Activated CD4-positive, alpha-beta memory T cell treated with anti-CD3 and anti-CD28 coated beads for 36 hours (primary cell): ENCODE results near the gene TRIM9. TPM values are rescaled to one million over a fixed set of nuclear protein-coding genes. Genes with fewer than 3 reads are reported as not detected.

Source experiments
- CTCF ChIA-PET: fragments of 350-600 bp; sonication (Branson Sonifier 250); formaldehyde crosslinking; loops from one replicate; lab custom pipeline; 2021; ENCODE audit warnings: antibody characterized with exemption, inconsistent platforms; lab: Charles Lee
- POLR2A ChIA-PET: fragments of 350-600 bp; sonication (Branson Sonifier 250); formaldehyde crosslinking; loops from one replicate; lab custom pipeline; 2021; ENCODE audit warnings: antibody characterized with exemption; lab: Charles Lee
- DNase-seq: peaks from one replicate; pipeline ENCODE4 v3.0.0-alpha.2; 2020
- H3K27ac Mint-ChIP-seq: one replicate; pipeline ENCODE4 v1.8.0; 2021; ENCODE audit warnings: mixed read lengths
- H3K27me3 Mint-ChIP-seq: one replicate; pipeline ENCODE4 v1.8.0; 2021; ENCODE audit warnings: mixed read lengths
- H3K36me3 Mint-ChIP-seq: one replicate; pipeline ENCODE4 v1.8.0; 2021; ENCODE audit warnings: mixed read lengths
- H3K4me1 Mint-ChIP-seq: one replicate; pipeline ENCODE4 v1.8.0; 2021; ENCODE audit warnings: low read depth, mixed read lengths
- H3K4me3 Mint-ChIP-seq: one replicate; pipeline ENCODE4 v1.8.0; 2021; ENCODE audit warnings: mild to moderate bottlenecking, mixed read lengths
- H3K9me3 Mint-ChIP-seq: one replicate; pipeline ENCODE4 v1.8.0; 2021; ENCODE audit warnings: mixed read lengths
- intact Hi-C: fragments of 100-400 bp; cut with micrococcal nuclease; formaldehyde crosslinking; loops from one replicate; pipeline ENCODE4 v1.15.1; 2023
- total RNA-seq, 2 experiments: library from RNA; stranded (reverse); gene quantifications; one replicate each; pipeline ENCODE4 v1.2.3, GENCODE V29; 2021

Gene TRIM9
- total RNA-seq, 2 experiments from 2014 or later, result 0.36 to 0.40 TPM

- no peak for DNase-seq
- ChIA-PET CTCF (no interaction called here), POLR2A (no interaction called here)
- Mint-ChIP-seq H3K27me3 (peaks cover 2% of the 10 kb centered on the region), H3K4me3 (no peak overlapping the region), H3K4me1 (no peaks in the 10 kb centered on the region), H3K27ac (no peak overlapping the region), H3K36me3 (no peaks in the 10 kb centered on the region), H3K9me3 (no peaks in the 10 kb centered on the region)
- intact Hi-C loops, result no loop called here
Measured at GRCh38 chr14:51071857-51072256, 23.0 kb downstream of the TRIM9 start.

GRCh38 chr14:51070726-51071125, 24.2 kb downstream of the TRIM9 start:
- POLR2A ChIA-PET, result no interaction called here
- intact Hi-C loops, result no loop called here
- Mint-ChIP-seq H3K27me3 (peaks cover 2% of the 10 kb centered on the region), H3K4me1 (no peaks in the 10 kb centered on the region), H3K4me3 (no peak overlapping the region), H3K27ac (no peak overlapping the region), H3K9me3 (no peaks in the 10 kb centered on the region), H3K36me3 (no peaks in the 10 kb centered on the region)
- no peak for DNase-seq
- CTCF ChIA-PET, result no interaction called here

GRCh38 chr14:51069055-51069454, 25.9 kb downstream of the TRIM9 start:
- ChIA-PET POLR2A (no interaction called here), CTCF (no interaction called here)
- Mint-ChIP-seq H3K9me3 (no peaks in the 10 kb centered on the region), H3K4me1 (no peaks in the 10 kb centered on the region), H3K36me3 (no peaks in the 10 kb centered on the region), H3K27me3 (peaks cover 2% of the 10 kb centered on the region), H3K4me3 (no peak overlapping the region), H3K27ac (no peak overlapping the region)
- intact Hi-C loops, result no loop called here
- DNase-seq, result no peak

DNA sequence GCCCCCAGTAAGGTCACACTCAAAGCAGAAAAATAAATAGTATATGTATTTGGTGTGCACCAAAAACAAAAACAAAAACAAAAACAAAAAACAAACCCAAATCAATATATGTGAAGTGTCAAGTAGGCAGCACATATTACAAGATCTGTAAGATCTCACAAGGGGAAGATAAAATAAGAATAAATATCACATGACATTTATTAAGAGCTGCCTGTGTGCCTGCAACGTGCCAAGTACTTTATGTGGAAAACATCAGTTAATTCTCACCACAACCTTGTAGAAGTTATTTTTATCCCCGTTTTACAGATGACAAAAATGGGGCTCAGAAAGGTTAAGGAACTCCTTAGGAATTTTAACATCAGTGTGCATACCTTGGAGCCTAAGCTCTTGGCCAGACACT, 26.6 kb downstream of the TRIM9 start:
- no peaks in the 10 kb centered on the region for H3K36me3 Mint-ChIP-seq

DNA sequence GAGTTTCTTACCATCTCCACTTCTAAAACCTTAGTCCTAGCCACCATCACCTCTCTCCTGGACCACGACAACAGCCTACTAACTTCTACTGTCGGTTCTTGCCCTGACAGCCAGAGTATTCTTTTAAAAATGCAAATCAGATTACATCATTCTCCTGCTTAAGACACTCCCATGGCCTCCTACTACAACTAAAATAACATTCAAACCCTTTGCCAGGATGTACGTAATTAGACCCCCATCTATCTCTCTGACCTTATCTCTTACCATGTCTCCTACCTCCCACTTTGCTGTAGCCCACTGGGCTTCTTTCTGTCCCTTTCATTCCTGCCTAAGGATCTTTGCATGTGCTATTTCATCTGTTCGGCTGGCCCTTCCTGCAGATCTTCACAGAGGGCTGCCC, 27.6 kb downstream of the TRIM9 start:
- intact Hi-C loops, result no loop called here
- no peak overlapping the region for H3K4me3 Mint-ChIP-seq
- no peaks in the 10 kb centered on the region for H3K9me3 Mint-ChIP-seq
- H3K27me3 Mint-ChIP-seq, result no peaks in the 10 kb centered on the region
- no peak for DNase-seq
- no peaks in the 10 kb centered on the region for H3K4me1 Mint-ChIP-seq
- ChIA-PET POLR2A (no interaction called here), CTCF (no interaction called here)
- H3K27ac Mint-ChIP-seq, result no peak overlapping the region
- no peaks in the 10 kb centered on the region for H3K36me3 Mint-ChIP-seq

More for the DNA sequence above, 26.6 kb downstream of the TRIM9 start:
- intact Hi-C loops, result no loop called here
- Mint-ChIP-seq H3K27ac (no peak overlapping the region), H3K4me3 (no peak overlapping the region), H3K4me1 (no peaks in the 10 kb centered on the region), H3K9me3 (no peaks in the 10 kb centered on the region), H3K27me3 (peaks cover 2% of the 10 kb centered on the region)
- CTCF ChIA-PET, result no interaction called here
- DNase-seq, result no peak
- POLR2A ChIA-PET, result no interaction called here

GRCh38 chr14:51066576-51066975, 28.3 kb downstream of the TRIM9 start:
- no peak overlapping the region for H3K4me3 Mint-ChIP-seq
- CTCF ChIA-PET, result no interaction called here

DNA sequence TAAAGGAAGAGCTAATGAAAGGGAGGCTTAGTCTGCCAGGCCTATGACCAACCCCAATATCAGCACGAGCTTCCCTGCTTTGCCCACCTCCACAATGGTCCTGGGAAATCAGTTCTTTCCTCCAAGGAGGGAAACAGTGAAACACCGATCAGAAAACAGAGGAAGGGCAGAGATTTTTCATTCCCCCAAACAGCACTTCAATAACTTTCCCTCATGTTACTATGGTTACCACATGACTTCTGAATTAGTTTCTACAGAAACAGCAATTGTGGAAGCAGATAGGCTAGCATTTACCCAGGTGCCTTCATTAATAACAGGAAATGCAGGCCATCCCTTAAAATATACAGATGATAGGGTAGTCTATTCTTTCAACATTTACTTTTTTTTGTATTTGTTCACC, 35.9 kb downstream of the TRIM9 start:
- CTCF ChIA-PET, result no interaction called here
- H3K36me3 Mint-ChIP-seq, result no peaks in the 10 kb centered on the region

More at GRCh38 chr14:51066576-51066975, 28.3 kb downstream of the TRIM9 start:
- intact Hi-C loops, result no loop called here
- Mint-ChIP-seq H3K27me3 (no peaks in the 10 kb centered on the region), H3K9me3 (no peaks in the 10 kb centered on the region), H3K36me3 (no peaks in the 10 kb centered on the region), H3K27ac (no peak overlapping the region), H3K4me1 (no peaks in the 10 kb centered on the region)
- DNase-seq, result no peak
- POLR2A ChIA-PET, result no interaction called here

GRCh38 chr14:51058382-51058781, 36.5 kb downstream of the TRIM9 start:
- Mint-ChIP-seq H3K4me1 (no peaks in the 10 kb centered on the region), H3K27me3 (peaks cover 2% of the 10 kb centered on the region), H3K27ac (no peak overlapping the region), H3K36me3 (no peaks in the 10 kb centered on the region), H3K4me3 (no peak overlapping the region), H3K9me3 (no peaks in the 10 kb centered on the region)
- ChIA-PET POLR2A (no interaction called here), CTCF (no interaction called here)
- no peak for DNase-seq
- intact Hi-C loops, result no loop called here

More for the DNA sequence above, 35.9 kb downstream of the TRIM9 start:
- peaks cover 2% of the 10 kb centered on the region for H3K27me3 Mint-ChIP-seq
- no peak overlapping the region for H3K27ac Mint-ChIP-seq
- no peaks in the 10 kb centered on the region for H3K9me3 Mint-ChIP-seq
- DNase-seq, result no peak
- POLR2A ChIA-PET, result no interaction called here
- no peaks in the 10 kb centered on the region for H3K4me1 Mint-ChIP-seq
- no peak overlapping the region for H3K4me3 Mint-ChIP-seq
- intact Hi-C loops, result no loop called here

DNA sequence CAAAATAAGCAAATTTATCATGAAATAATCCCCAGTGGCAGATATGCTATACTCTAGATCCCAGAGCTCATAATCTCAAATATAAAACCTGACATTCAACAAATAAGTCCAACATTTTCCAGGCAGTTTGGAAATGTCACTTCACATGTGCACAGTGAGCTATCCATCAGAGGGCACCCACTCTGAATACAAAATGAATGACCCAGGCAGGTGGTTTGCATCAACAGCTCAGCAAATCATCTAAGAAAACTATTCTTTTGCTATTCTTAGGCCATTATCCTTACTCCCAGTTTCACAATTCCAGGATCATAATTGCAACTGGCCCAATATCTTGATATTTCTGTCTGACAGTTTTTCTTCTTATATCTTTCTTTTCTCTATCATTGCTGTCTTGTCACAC, 38.5 kb downstream of the TRIM9 start:
- no peak overlapping the region for H3K4me3 Mint-ChIP-seq
- H3K27ac Mint-ChIP-seq, result no peak overlapping the region
- H3K9me3 Mint-ChIP-seq, result no peaks in the 10 kb centered on the region
- peaks cover 2% of the 10 kb centered on the region for H3K27me3 Mint-ChIP-seq
- intact Hi-C loops, result no loop called here
- POLR2A ChIA-PET, result no interaction called here
- H3K36me3 Mint-ChIP-seq, result no peaks in the 10 kb centered on the region
- H3K4me1 Mint-ChIP-seq, result no peaks in the 10 kb centered on the region
- CTCF ChIA-PET, result no interaction called here
- DNase-seq, result no peak

DNA sequence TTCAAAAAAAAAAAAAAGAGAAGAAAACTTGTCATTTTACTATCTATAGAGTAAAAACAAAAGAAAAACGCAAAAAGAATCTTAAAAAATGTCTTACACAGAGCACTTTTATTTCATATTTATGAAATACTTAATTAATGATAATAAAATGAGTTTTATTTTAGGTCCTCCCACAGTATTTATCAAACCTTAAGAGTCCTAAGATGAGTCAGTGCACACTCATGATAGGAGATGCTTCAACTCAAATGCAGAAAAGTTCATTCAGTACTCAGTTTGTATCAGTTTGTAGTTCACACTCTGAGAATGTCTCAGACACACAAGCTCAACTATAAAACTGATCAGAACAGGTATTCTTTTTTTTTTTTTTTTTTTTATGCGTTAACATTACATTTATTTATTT, 41.7 kb downstream of the TRIM9 start:
- no peak overlapping the region for H3K4me3 Mint-ChIP-seq
- H3K4me1 Mint-ChIP-seq, result no peaks in the 10 kb centered on the region
- no peak for DNase-seq
- peaks cover 2% of the 10 kb centered on the region for H3K27me3 Mint-ChIP-seq
- no peaks in the 10 kb centered on the region for H3K36me3 Mint-ChIP-seq
- no peak overlapping the region for H3K27ac Mint-ChIP-seq
- POLR2A ChIA-PET, result no interaction called here
- no peaks in the 10 kb centered on the region for H3K9me3 Mint-ChIP-seq
- CTCF ChIA-PET, result no interaction called here
- intact Hi-C loops, result no loop called here

GRCh38 chr14:51044961-51045360, 49.9 kb downstream of the TRIM9 start:
- H3K27ac Mint-ChIP-seq, result no peak overlapping the region
- ChIA-PET CTCF (no interaction called here), POLR2A (no interaction called here)
- peaks cover 3% of the 10 kb centered on the region for H3K27me3 Mint-ChIP-seq
- no peak for DNase-seq
- H3K4me1 Mint-ChIP-seq, result no peaks in the 10 kb centered on the region
- intact Hi-C loops, result no loop called here
- H3K36me3 Mint-ChIP-seq, result no peaks in the 10 kb centered on the region
- H3K4me3 Mint-ChIP-seq, result no peak overlapping the region
- H3K9me3 Mint-ChIP-seq, result no peaks in the 10 kb centered on the region

DNA sequence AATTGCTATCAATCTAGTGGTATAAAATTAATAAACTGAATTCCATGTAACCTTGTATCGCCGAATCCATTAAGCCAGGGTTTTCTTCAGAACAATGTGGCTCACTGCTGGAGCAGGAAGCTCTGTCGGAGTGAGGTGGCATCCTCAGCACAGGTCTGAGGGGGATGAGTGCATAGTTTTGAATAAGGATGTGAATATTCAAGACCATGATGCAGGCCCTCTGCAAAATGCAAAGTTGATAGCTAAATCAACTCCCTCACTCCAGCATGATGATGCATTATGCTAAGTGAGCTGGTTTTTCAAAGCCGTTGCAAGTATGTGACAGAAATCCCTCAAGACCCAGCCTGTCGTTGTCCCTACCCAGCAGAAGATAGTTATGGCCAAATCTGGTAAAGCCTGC, 53.0 kb downstream of the TRIM9 start:
- Mint-ChIP-seq H3K4me1 (no peaks in the 10 kb centered on the region), H3K27ac (no peak overlapping the region)
- CTCF ChIA-PET, result no interaction called here

DNA sequence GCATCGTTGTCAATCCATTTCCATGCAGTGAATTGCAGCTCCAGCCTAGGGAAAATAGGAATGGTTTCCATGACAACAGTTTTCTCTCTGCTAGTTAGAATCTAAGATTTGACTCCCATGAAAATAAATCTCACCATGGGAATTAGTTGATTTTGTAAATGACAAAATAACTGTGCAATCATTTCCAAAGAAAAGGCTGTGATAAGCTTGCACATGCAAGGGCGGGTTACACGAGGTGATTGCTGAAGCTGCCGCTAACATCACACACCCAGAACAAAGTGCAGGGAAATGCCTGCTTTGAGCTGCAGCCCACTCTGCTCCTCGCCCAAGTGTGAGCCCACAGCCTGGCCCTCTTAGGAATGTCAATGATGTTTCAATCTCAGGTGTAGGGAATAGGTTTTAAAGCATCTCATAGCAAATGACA, 53.8 kb downstream of the TRIM9 start:
- H3K4me1 Mint-ChIP-seq, result no peaks in the 10 kb centered on the region
- H3K27me3 Mint-ChIP-seq, result no peaks in the 10 kb centered on the region
- DNase-seq, result no peak
- no peak overlapping the region for H3K27ac Mint-ChIP-seq
- H3K9me3 Mint-ChIP-seq, result no peaks in the 10 kb centered on the region
- H3K4me3 Mint-ChIP-seq, result no peak overlapping the region
- intact Hi-C loops, result no loop called here
- H3K36me3 Mint-ChIP-seq, result no peaks in the 10 kb centered on the region
- POLR2A ChIA-PET, result no interaction called here
- CTCF ChIA-PET, result no interaction called here

More for the DNA sequence above, 53.0 kb downstream of the TRIM9 start:
- Mint-ChIP-seq H3K36me3 (no peaks in the 10 kb centered on the region), H3K27me3 (no peaks in the 10 kb centered on the region), H3K4me3 (no peak overlapping the region), H3K9me3 (no peaks in the 10 kb centered on the region)
- POLR2A ChIA-PET, result no interaction called here
- DNase-seq, result no peak
- intact Hi-C loops, result no loop called here
